GM21381 (cell line): ENCODE data around the gene SRSF5.

Experiments used
- ATAC-seq: cut with Tn5 transposase; IDR thresholded peaks from one replicate; pipeline ENCODE4 v1.9.1; 2021; ENCODE audit warnings: mild to moderate bottlenecking, moderate library complexity; ENCODE audit not compliant: unreplicated experiment

Gene SRSF5

DNA sequence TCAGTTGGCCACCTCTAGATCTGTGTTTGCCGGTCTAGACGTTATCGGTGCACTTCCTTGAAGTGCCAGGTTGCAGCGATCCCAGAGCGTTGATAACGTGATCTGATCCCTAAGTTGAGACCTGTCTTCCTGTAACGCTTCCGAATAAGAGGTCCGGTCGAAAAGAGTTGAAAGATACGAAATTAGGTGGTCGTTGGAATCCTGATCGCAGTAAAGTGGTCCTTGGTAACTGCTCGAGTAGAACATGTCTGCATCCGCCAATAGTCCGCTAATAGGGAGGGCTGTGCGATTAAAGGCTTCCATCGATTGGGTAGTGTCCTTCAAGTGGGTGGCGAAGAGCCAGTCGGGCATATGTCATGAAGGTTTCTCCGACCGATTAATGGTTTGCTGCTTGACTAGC is 2.7 kb downstream of the SRSF5 start:
- ATAC-seq: no peak

GRCh38 chr14:69770559-69770958 is 3.6 kb downstream of the SRSF5 start:
- no peak for ATAC-seq

DNA sequence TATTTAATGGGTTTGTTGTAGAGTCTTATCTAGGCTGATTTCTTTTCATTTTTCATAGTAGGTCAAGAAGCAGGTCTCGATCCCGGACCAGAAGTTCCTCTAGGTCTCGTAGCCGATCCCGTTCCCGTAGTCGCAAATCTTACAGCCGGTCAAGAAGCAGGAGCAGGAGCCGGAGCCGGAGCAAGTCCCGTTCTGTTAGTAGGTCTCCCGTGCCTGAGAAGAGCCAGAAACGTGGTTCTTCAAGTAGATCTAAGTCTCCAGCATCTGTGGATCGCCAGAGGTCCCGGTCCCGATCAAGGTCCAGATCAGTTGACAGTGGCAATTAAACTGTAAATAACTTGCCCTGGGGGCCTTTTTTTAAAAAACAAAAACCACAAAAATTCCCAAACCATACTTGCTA is 4.2 kb downstream of the SRSF5 start:
- no peak for ATAC-seq

- no peak for ATAC-seq
Observed at GRCh38 chr14:69772082-69773017, 5.4 kb downstream of the SRSF5 start.

- no peak for ATAC-seq
Observed at GRCh38 chr14:69773571-69774276, 6.8 kb downstream of the SRSF5 start.

GRCh38 chr14:69775012-69775411 is 8.1 kb downstream of the SRSF5 start:
- no peak for ATAC-seq

DNA sequence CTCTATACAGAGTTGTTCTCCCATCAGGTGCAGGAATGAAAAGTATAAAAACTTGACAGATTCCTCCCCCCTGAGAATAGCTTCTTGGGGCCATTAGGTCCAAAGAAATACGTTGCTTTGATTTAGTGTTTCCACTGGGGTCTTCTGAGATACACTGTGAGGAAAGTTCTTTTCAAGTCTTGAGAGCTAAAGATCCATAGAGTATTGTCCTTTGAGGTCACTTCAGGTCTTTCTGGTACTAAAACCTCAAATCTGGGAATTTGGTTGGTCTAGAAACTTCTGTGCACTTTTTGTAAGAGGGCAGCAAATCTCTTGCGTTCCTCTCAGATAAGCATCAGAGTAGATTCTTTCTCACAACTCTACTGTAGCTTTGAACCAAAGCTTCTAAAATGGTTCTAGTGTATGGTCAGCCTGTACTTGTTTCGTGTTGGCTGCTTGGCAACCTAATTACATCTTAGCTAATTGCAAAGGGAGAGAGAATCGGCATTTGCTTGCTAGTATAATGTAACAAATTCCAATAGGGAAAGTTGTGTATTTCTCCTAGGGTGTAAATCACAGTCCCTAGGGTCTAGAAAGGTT is 10.0 kb downstream of the SRSF5 start:
- ATAC-seq: no peak

GRCh38 chr14:69779088-69779487 is 12.1 kb downstream of the SRSF5 start:
- no peak for ATAC-seq

DNA sequence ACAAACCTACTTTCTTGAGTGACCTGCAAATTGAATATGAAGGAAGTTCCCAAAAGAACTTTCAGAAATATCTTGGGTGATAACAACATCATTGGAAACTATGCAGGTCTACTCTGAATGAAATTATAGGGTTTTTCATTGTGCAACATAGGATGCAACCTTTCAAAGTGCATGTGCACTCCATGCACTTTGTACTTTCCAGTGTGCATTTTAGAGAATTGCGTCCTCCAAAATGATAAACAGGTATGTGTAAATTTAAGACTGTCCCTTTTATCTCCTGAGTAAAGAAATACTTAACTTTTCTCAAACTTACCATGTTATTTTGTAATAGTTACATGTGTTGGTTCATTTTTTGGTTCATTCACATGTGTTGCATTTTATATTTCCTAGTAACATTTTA is 13.2 kb downstream of the SRSF5 start:
- no peak for ATAC-seq

DNA sequence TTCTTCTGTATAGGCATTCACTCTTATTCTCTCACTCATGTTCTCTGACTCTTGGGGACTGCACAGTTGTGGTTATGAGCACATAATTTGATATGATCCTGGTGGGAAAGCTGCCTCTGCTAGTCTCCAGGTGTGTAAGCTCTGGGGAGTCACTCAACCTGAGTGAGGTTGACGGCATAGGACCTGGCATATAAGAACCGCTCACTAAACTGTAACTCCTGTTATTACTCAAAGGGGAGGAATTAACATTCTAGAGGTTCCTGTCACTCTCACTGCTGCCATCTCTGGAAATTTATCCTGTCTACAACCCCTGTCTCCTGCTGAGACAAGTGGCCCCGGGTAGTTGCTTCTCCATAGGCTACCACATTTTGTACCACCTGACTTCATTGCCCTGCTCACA is 14.0 kb downstream of the SRSF5 start:
- no peak for ATAC-seq

GRCh38 chr14:69784942-69785341 is 18.0 kb downstream of the SRSF5 start:
- no peak for ATAC-seq

GRCh38 chr14:69786603-69787002 is 19.7 kb downstream of the SRSF5 start:
- no peak for ATAC-seq

- ATAC-seq: no peak
Observed at GRCh38 chr14:69789118-69789640, 22.2 kb downstream of the SRSF5 start.

DNA sequence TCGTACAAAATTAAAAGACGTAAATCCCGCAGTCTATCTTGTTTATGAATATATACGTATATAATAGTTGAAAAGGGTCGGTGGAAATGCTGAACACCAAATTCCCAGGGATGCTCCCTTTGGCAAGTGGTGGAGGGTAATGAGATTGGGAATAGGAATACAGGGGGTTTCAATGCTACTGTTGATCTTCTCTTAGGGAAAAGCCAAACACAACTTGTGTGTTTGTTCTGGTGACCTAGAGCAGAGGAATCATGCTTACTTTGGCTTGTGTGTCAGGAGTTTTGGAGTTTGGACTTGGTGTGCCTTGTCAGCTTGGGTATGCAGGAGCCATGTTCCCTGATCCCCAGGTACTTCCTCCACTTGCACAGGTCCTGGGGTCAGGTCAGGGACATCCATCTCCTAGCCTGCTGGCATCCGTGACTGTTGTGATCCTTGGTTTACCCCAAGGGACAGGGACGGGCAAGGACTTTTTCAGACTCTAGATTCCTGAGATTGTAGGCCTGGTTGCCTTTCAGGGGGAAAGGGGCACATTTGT is 26.0 kb downstream of the SRSF5 start:
- no peak for ATAC-seq

- ATAC-seq: no peak
Observed at GRCh38 chr14:69794791-69795190, 27.8 kb downstream of the SRSF5 start.

DNA sequence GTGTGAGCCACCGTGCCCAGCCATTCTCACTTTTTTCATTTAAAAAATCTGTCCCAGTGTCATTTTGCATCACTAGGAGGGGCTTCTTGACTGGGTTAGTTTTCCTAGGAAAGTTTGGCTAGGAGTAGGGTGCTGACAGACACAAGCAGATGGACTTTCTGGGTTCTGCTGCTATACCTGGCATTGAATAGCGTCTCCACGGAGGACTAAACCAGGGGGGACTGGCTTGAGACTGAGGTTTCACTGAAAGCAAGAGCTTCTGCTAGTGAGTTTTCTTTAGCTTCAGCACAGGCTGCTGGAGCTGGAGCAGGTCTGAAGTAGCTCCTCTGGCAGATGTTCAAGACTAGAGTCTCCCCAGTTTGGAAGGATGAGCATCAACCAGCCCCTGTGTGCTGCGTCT is 28.7 kb downstream of the SRSF5 start:
- no peak for ATAC-seq

- ATAC-seq: no peak
Observed at GRCh38 chr14:69796797-69797500, 30.0 kb downstream of the SRSF5 start, which contains the start of gene SLC10A1. TSS of gene SLC10A1 (minus strand) at chr14:69797241. CDS start at chr14:69797155, 86 bp downstream.

DNA sequence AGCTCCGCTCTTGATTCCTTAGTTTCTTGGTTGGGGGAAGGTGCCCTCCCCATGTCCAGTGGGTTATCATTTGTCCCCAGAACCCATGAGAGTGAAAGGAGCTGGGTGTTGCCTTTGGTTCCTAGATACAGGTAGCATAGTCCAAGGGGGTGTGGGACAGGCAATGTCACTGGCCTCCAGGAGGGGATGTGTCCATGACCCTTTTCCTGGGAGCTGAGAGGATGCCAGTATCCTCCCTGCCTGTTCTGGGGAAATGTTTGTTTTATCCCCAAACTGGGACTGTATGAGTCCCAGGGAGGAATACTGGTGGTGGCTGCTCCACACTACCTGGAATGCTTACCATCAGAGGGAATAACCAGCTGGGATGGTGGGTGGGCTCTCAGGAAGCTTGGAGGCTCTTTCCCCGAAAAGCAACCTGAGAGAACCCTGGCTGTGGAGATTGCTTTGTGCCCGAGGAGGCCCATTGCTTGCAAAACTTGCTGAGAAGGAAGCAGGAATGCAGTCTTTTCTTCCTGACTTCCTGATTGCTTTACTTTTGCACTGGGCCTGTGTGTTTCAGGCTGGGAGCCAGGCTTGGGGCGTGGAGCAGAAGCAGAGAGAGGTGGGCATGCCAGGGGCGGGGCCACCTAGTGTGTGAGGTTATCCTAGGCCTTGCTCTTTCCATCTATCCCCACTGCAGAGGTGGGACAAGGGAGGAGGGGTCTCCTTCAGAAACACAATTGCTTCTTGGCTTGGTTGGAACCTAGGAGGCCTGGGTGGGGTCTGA is 30.8 kb downstream of the SRSF5 start:
- no peak for ATAC-seq

- ATAC-seq: no peak
Observed at GRCh38 chr14:69798339-69798735, 31.4 kb downstream of the SRSF5 start.

GRCh38 chr14:69803753-69804152 is 36.8 kb downstream of the SRSF5 start:
- ATAC-seq: no peak
